Amygdala (tissue), 56 donors: ENCODE data around the gene PCBP3.
"Not testable (repeated sequence)": the region's sequence is repeated elsewhere in the genome, so short reads cannot be mapped to it uniquely, and the experiment has no call there.

Experiments used
- DNase-seq, 56 donors: peaks; one replicate each; lab custom pipeline; 2025; lab: John Stamatoyannopoulos, UW

PCBP3 gene

DNA sequence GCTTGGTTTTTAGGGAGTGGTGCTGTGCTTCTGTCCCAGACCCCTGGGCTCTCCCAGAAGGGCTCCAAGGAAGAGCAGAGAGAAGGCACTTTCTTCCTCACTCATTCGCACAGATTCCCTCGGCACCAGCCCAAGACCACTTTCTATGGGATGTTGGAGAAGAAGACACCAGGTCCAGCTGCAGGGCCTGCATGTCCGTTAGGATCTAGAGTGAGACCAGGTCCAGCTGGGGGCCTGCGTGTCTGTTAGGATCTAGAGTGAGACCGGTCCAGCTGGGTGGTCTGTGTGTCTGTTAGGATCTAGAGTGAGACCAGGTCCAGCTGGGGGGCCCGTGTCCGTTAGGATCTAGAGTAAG lies 30.9 kb upstream of the PCBP3 start:
- not testable (repeated sequence) for DNase-seq

GRCh38 chr21:45613396-45613795 lies 30.1 kb upstream of the PCBP3 start:
- no peak for DNase-seq

DNA sequence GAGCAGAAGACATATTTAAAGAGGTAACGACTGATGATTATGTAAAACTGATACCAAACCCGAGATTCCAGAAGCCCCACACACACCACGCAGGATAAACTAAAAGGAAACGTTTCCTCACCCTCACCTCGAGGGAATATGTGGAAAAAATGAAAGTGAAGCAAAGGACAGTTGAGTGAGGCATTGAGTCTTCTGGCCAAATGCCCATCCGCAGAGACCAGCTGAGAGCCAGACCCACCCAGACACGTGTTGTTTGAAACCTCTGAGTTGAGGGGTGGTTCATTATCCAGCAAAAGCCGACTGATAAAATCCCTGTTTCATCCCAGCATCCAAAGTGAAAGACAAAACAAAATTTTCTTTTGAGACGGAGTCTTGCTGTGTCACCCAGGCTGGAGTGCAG lies 29.6 kb upstream of the PCBP3 start:
- no peak for DNase-seq

GRCh38 chr21:45615145-45615711 lies 28.3 kb upstream of the PCBP3 start:
- DNase-seq: no peak

GRCh38 chr21:45617021-45617921 lies 26.3 kb upstream of the PCBP3 start:
- no peak for DNase-seq

DNA sequence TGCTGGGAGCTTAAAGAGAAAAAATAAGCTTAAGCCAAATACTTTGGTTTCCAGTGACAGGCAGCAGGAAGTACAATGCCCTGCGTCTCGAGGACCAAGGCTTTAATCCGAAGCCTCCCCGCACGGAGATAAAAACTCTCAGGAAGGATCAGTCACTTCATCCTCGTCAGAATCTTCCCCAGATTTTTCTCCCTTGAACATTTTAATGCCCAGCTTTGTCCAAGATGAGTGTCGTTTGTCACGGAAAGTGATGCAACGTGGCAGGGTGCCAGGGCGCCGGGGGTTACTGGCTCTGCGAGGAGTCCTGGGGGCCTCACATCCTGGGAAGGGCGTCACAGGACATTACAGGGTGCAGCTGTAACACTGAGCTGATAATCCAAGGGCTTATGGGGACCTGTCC lies 25.2 kb upstream of the PCBP3 start:
- no peak for DNase-seq

DNA sequence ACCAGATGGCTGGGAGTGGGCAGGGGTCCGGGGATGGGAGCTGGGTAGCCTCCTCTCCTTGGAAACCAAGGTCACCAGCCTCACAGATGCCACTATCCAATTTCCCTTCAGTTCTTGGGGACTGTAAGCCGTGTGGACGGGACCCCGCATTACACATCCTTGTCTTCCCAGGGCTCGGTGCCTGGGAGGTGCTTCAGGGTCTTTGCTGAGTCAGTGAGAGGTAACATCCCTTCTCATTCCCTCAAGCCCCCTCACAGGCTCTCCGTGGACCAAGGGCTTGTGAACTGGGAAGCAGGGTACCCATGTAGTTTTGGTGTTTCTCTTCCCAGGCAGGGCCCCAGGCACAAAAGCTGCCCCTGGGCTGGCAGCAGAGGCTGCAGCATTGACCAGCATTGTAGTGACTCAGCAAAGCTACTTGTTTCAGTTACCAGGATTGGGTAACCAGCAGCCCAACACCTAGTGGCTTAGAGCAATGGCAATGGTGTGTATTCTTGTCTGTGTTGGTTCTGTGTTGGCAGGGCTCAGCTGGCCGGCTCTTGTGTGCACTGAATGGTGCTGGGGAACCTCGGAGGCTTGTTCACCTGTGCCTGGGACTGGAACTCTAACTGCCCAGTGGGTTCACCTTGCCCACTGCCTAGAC lies 24.6 kb upstream of the PCBP3 start:
- DNase-seq: no peak

DNA sequence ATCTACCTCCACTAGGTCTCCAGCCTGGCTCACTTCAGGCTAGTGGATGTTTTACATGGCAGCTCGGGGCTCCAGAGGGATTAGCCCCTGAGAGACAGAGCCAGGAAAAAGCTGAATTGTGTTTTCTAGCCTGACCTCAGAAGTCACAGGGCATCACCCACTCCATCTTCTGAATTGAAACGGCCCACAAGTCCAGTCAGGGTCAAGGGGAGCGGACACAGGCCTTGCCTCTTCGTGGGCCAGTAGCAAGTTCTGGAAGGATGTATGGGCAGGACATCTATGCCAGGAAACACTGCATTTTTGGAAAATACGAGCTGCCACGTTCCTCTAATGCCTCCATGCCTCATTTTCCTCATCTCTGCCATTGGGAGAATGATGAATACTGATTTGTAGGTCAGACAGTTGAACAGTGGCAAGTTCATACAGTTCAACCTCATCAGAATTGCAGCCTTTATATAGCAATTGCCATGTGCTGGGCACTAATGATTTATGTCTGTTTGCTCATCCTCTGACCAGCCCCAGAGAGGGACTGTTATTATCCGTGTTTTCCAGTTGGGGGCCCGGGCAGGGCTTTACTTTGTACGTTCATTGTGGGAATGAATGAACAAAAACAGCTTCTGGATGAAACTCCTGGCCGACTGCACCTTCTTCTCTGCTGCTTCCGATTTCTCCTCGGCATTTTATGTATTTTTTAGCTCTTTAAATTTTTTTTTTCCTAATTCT lies 23.2 kb upstream of the PCBP3 start:
- DNase-seq: no peak

- DNase-seq: not testable (repeated sequence)
These were observed 21.8 kb upstream of the PCBP3 start for GRCh38 chr21:45621435-45622331.

DNA sequence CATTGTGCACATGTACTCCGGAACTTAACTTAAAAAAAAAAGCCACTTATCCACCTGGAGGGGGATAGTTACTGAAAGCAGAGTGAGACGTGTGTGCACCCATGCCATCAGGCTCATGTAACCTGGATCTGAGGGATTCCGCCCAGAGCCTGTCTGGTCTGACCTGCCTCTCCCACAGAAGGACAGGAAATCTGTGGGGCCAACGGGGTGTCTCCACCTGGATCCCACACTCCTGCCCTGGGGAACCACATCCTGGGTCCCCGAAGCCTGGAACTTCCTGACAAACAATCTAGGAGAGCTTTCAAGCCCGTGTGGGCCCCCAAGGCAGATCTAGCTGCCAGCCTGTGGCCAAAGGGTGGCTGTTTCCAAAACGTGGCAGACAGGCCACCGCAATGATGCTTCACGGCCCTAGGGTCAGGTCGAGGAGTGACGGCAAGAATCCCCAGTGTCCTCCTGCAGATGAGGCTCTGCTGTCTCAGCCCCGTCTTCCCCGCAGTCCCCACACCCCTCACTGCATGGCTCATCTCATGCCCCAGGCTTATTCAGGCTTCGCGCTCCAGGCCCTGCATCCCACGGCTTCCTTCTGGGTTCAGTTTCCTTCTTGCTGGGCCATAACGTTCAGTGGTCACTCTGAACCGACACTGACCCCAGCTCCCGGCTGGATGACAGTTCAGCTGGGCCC lies 21.0 kb upstream of the PCBP3 start:
- DNase-seq: no peak

GRCh38 chr21:45623436-45623835 lies 20.1 kb upstream of the PCBP3 start:
- DNase-seq: no peak

- not testable (repeated sequence) for DNase-seq
These were observed 17.4 kb upstream of the PCBP3 start for GRCh38 chr21:45626127-45626526.

DNA sequence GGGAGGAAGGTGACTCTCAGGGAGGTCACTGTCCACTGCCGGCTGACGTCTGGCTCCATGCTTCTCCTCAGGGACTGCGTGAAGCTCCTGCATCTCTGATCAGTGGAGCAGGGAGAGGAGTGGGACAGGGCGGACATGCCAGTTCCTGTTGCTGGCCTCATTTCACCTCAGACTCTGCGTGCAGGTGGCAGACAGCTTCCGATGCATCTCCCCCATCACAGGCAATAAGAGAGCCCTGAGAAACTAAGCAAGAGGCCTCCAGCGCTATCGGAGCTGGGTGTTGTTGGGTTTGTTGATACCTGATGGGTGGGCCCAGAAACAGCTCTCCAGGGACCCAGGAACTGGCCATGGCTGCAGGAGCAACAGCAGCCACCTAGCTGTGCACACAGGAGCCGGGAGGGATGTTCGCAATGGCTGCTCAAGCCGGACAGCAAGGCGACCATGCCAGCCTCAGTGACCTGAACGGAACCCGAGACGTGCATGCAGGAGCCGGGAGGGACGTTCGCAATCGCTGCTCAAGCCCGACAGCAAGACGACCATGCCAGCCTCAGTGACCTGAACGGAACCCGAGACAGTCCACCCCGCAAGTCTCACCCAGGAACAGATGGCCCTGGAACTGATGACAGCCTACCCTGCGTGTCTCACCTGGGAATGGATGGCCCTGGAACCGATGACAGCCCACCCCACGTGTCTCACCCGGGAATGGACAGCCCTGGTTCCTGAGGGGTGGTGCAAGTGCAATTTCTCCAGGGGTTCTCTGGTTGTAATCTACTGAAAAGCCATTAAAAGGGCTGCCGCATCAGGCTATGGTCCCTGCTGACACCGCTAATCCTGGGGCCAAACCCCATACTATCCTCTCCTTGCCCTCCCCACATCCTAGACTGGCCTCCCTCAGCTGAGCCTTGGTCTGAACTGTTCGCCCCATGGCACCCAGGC lies 14.2 kb upstream of the PCBP3 start:
- no peak for DNase-seq

- no peak for DNase-seq
These were observed 13.3 kb upstream of the PCBP3 start for GRCh38 chr21:45630066-45630694.

DNA sequence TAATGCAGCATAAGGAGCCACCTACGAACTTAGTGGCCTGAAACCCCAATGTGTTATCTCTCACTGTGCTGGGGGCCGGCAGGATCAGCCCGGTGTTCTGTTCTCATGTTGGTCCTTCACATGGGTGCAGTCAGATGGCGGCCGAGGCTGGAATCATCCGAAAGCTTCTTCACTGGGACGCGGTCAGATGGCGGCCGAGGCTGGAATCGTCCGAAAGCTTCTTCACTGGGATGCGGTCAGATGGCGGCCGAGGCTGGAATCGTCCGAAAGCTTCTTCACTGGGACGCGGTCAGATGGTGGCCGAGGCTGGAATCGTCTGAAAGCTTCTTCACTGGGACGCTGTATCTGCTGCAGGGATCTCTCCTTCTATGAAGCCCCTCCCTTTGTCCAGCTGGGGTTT lies 12.6 kb upstream of the PCBP3 start:
- no peak for DNase-seq

- DNase-seq: no peak
These were observed 12.0 kb upstream of the PCBP3 start for GRCh38 chr21:45631540-45631939.

DNA sequence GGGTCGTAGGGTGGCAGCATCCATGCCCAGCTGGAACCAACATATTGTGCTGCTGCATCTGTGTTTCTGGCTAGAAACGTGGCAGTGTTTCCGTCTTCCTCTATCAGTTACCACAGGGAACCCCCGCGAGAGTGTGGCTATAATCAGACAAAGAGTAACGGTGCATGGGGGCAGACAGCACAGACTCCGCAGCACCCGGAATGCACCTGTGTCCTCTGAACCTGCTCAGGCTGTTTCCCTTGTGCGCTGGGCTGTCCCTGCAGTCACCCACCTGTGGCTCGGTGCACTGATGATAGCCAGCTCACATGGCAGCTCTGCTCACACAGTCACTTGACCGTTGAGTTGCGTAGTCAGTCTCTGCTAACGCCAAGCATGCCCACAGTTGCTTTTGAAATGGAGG lies 11.4 kb upstream of the PCBP3 start:
- DNase-seq: no peak
